ENCODE results near the gene CECR2. TPM values are rescaled to one million over a fixed set of nuclear protein-coding genes. Genes with fewer than 3 reads are reported as not detected.

The CECR2 gene
- total RNA-seq, 4 donors from 2014 or later = 1.1 to 2.1 (median 1.3) TPM

- no peaks in the 10 kb centered on the region for H3K4me1 ChIP-seq
- TF ChIP-seq CTCF (IDR thresholded peaks at IDR 0.05) (no peak), EP300 (IDR thresholded peaks at IDR 0.05) (no peak), POLR2A (IDR thresholded peaks at IDR 0.05; ENCODE audit: low read depth) (no peak), POLR2AphosphoS5 (IDR thresholded peaks at IDR 0.05) (no peak)
- 81% methylated on average over 14 of the region's 14 CpGs for WGBS
- no peak overlapping the region for H3K27ac ChIP-seq (replicated peaks in 1 of 4)
- DNase-seq (ENCODE audit: extremely low spot score) = no peak
- peaks cover 0 to 31% (median 0%) of the 10 kb centered on the region in 4 donors for H3K27me3 ChIP-seq
- no peaks in the 10 kb centered on the region for H3K9me3 ChIP-seq
- H3K4me3 ChIP-seq = no peak overlapping the region
- intact Hi-C loops (cut with DNase I) = no loop called here
- H3K36me3 ChIP-seq = no peaks in the 10 kb centered on the region
Measured at GRCh38 chr22:17348464-17349103, 20.7 kb upstream of the CECR2 start.

GRCh38 chr22:17349172-17349571, 20.1 kb upstream of the CECR2 start:
- H3K27me3 ChIP-seq = peaks cover 0 to 31% (median 0%) of the 10 kb centered on the region in 4 donors
- no peak overlapping the region for H3K4me3 ChIP-seq
- H3K4me1 ChIP-seq = no peaks in the 10 kb centered on the region
- no peaks in the 10 kb centered on the region for H3K36me3 ChIP-seq
- H3K27ac ChIP-seq (replicated peaks in 1 of 4) = no peak overlapping the region
- WGBS = 80% methylated on average over 10 of the region's 10 CpGs
- intact Hi-C loops (cut with DNase I) = no loop called here
- H3K9me3 ChIP-seq = no peaks in the 10 kb centered on the region
- TF ChIP-seq EP300 (IDR thresholded peaks at IDR 0.05) (no peak), CTCF (IDR thresholded peaks at IDR 0.05) (no peak), POLR2A (IDR thresholded peaks at IDR 0.05; ENCODE audit: low read depth) (no peak), POLR2AphosphoS5 (IDR thresholded peaks at IDR 0.05) (no peak)
- DNase-seq (ENCODE audit: extremely low spot score) = no peak

- no peak for TF ChIP-seq EP300 (IDR thresholded peaks at IDR 0.05)
- TF ChIP-seq POLR2A (IDR thresholded peaks at IDR 0.05; ENCODE audit: low read depth) = no peak
- TF ChIP-seq POLR2AphosphoS5 (IDR thresholded peaks at IDR 0.05) = no peak
- no peaks in the 10 kb centered on the region for H3K36me3 ChIP-seq
- H3K4me3 ChIP-seq = no peak overlapping the region
- H3K4me1 ChIP-seq = no peaks in the 10 kb centered on the region
- no peak overlapping the region for H3K27ac ChIP-seq (replicated peaks in 1 of 4)
- peaks cover 0 to 25% (median 0%) of the 10 kb centered on the region in 4 donors for H3K27me3 ChIP-seq
- WGBS = 68% methylated on average over 3 of the region's 3 CpGs
- intact Hi-C loops (cut with DNase I) = no loop called here
- DNase-seq (ENCODE audit: extremely low spot score) = no peak
- no peaks in the 10 kb centered on the region for H3K9me3 ChIP-seq
Measured at GRCh38 chr22:17350292-17350691, 19.0 kb upstream of the CECR2 start.

DNA sequence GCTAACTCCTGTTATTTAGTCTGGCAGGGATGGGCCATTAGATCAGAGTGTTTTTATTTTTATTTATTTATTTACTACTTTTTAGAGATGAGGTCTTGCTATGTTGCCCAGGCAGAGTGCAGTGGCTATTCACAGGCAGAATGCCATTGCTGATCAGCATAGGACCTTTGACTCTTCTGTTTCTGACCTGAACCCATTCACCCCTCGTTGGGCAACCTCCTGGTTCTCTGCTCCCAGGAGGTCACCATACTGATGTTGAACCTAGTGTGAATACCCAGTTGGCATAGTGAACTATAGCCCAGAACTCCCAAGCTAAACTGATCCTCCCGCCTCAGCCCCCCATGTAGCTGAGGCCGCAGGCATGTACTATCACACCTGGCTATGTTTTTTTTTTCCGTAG, 16.5 kb upstream of the CECR2 start:
- Histone ChIP-seq H3K4me3 (no peak overlapping the region), H3K9me3 (no peaks in the 10 kb centered on the region), H3K4me1 (no peaks in the 10 kb centered on the region), H3K36me3 (no peaks in the 10 kb centered on the region), H3K27ac (replicated peaks in 1 of 4) (no peak overlapping the region), H3K27me3 (peaks cover 0 to 16% (median 0%) of the 10 kb centered on the region in 4 donors)
- no peak for TF ChIP-seq POLR2A (IDR thresholded peaks at IDR 0.05; ENCODE audit: low read depth)
- no peak for TF ChIP-seq CTCF (IDR thresholded peaks at IDR 0.05)
- no peak for TF ChIP-seq EP300 (IDR thresholded peaks at IDR 0.05)
- TF ChIP-seq POLR2AphosphoS5 (IDR thresholded peaks at IDR 0.05) = no peak
- no peak for DNase-seq (ENCODE audit: extremely low spot score)
- 86% methylated on average over 4 of the region's 4 CpGs for WGBS
- intact Hi-C loops (cut with DNase I) = no loop called here

DNA sequence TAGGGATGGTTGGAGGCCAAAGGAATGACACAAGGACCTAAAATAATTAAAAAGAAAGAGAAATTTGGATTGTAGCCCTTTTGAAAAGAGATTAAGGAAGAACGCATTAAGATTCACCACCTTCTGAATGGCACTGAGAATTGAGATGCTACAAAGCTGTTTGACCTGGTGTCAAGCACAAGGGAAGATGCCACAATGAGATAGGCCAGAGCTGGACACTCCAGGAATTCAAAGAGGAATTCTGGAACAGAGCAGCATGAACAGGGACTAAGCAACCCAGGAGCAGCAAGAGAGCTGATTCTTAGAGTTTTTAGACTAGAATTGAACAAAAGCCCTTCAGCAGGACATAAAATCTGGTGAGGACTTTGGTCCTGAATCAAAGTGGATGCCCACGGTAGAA, 11.6 kb upstream of the CECR2 start:
- no peaks in the 10 kb centered on the region for H3K36me3 ChIP-seq
- intact Hi-C loops (cut with DNase I) = no loop called here
- DNase-seq (ENCODE audit: extremely low spot score) = no peak
- no peaks in the 10 kb centered on the region for H3K9me3 ChIP-seq
- H3K27ac ChIP-seq (replicated peaks in 1 of 4) = no peak overlapping the region
- peaks cover 0 to 24% (median 0%) of the 10 kb centered on the region in 4 donors for H3K27me3 ChIP-seq
- TF ChIP-seq POLR2A (IDR thresholded peaks at IDR 0.05; ENCODE audit: low read depth) = no peak
- no peak for TF ChIP-seq POLR2AphosphoS5 (IDR thresholded peaks at IDR 0.05)
- TF ChIP-seq CTCF (IDR thresholded peaks at IDR 0.05) = no peak
- TF ChIP-seq EP300 (IDR thresholded peaks at IDR 0.05) = no peak
- no peak overlapping the region for H3K4me3 ChIP-seq
- 88% methylated on average over 2 of the region's 2 CpGs for WGBS
- no peaks in the 10 kb centered on the region for H3K4me1 ChIP-seq
